Neutrophil (primary cell): ENCODE results near the gene SLC16A5.
A peak's percentile ranks its signal among the peaks of the same experiment; 100 is the strongest.

Experiments used
- H3K27ac ChIP-seq: fragments of 200-600 bp; sonication (generic); 2 replicates; pipeline ENCODE4 v1.5.1; 2016; ENCODE audit warnings: mild to moderate bottlenecking, moderate library complexity
- H3K27me3 ChIP-seq: fragments of 200-600 bp; sonication (generic); 2 replicates; pipeline ENCODE4 v1.6.0; 2016; ENCODE audit warnings: mild to moderate bottlenecking
- H3K36me3 ChIP-seq: fragments of 200-600 bp; sonication (generic); 2 replicates; pipeline ENCODE4 v1.5.1; 2017
- H3K4me1 ChIP-seq, 2 experiments: fragments of 200-600 bp in 1 of 2; sonication (generic) in 1 of 2; 1 replicate in 1 of 2; 2 replicates in 1 of 2; pipeline versions ENCODE4 v1.5.1 to v1.6.1; 2013 to 2016; ENCODE audit warnings: low read depth in 1 of 2, low read length in 1 of 2, mild to moderate bottlenecking in 1 of 2, moderate library complexity in 1 of 2; ENCODE audit not compliant: control insufficient read depth in 1 of 2, insufficient read depth in 1 of 2
- H3K4me3 ChIP-seq, 2 experiments: fragments of 200-600 bp in 1 of 2; sonication (generic) in 1 of 2; 1 replicate in 1 of 2; 2 replicates in 1 of 2; pipeline ENCODE4 v1.5.1; 2013 to 2016; ENCODE audit warnings: low read depth in 1 of 2, low read length in 1 of 2, mild to moderate bottlenecking in 1 of 2, moderate library complexity in 1 of 2
- H3K9me3 ChIP-seq: fragments of 200-600 bp; sonication (generic); 2 replicates; pipeline ENCODE4 v1.5.1; 2016
- CTCF ChIP-seq: fragments of 200-600 bp; sonication (generic); IDR thresholded peaks from 2 replicates; pipeline ENCODE4 v1.5.1; 2016; ENCODE audit warnings: antibody characterized with exemption

SLC16A5 gene

GRCh38 chr17:75046407-75047289, 41.1 kb upstream of the SLC16A5 start, which contains the start of the genes ATP5PD and KCTD2:
Gene ATP5PD (minus strand): TSS chr17:75046969. CDS start chr17:75042650, 4,319 bp downstream.
Gene KCTD2 (plus strand): TSS chr17:75047225. CDS start chr17:75047251, 26 bp downstream.
- Histone ChIP-seq H3K4me1 (peaks cover 19 to 23% of the 10 kb centered on the region in 2 experiments), H3K27me3 (no peaks in the 10 kb centered on the region), H3K4me3 (peak within 1 kb of the TSS; percentile 86 to 97), H3K36me3 (peaks cover 30% of the 10 kb centered on the region), H3K27ac (peak within 1 kb of the TSS; percentile 85), H3K9me3 (no peaks in the 10 kb centered on the region)
- no peak for TF ChIP-seq CTCF

GRCh38 chr17:75047398-75048098, 40.2 kb upstream of the SLC16A5 start:
- no peaks in the 10 kb centered on the region for H3K27me3 ChIP-seq
- peaks cover 19 to 23% of the 10 kb centered on the region in 2 experiments for H3K4me1 ChIP-seq
- peak overlapping the region; percentile 86 to 97 for H3K4me3 ChIP-seq
- H3K27ac ChIP-seq: peak overlapping the region; percentile 85
- no peak for TF ChIP-seq CTCF
- H3K36me3 ChIP-seq: peaks cover 33% of the 10 kb centered on the region
- H3K9me3 ChIP-seq: no peaks in the 10 kb centered on the region

- H3K36me3 ChIP-seq: peaks cover 41% of the 10 kb centered on the region
- peak overlapping the region; percentile 85 for H3K27ac ChIP-seq
- H3K9me3 ChIP-seq: no peaks in the 10 kb centered on the region
- no peaks in the 10 kb centered on the region for H3K27me3 ChIP-seq
- TF ChIP-seq CTCF: no peak
- peaks cover 19 to 23% of the 10 kb centered on the region in 2 experiments for H3K4me1 ChIP-seq
- H3K4me3 ChIP-seq: peak overlapping the region; percentile 86 to 97
Observed at GRCh38 chr17:75048249-75048878, 39.4 kb upstream of the SLC16A5 start.

DNA sequence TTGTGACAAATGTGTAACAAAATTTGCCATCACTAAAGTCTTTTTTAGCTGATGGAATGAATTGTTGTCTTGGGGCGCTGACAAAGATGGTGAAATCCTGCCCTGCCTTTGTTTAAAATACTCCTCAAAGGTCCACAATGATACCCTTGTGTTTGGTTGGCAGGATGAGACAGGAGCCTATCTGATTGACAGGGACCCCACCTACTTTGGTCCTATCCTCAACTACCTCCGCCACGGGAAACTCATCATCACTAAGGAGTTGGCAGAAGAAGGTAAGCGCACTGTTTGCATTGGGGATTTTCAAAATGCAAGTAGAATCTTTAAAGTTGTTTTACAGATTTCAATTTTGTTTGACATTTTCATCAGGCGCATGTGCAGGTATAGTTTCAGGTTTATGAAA, 38.7 kb upstream of the SLC16A5 start:
- H3K27me3 ChIP-seq: no peaks in the 10 kb centered on the region

More for the DNA sequence above, 38.7 kb upstream of the SLC16A5 start:
- H3K9me3 ChIP-seq: no peaks in the 10 kb centered on the region
- no peak overlapping the region for H3K4me3 ChIP-seq
- peak overlapping the region; percentile 85 for H3K27ac ChIP-seq
- no peak for TF ChIP-seq CTCF
- peaks cover 48% of the 10 kb centered on the region for H3K36me3 ChIP-seq
- peaks cover 19 to 23% of the 10 kb centered on the region in 2 experiments for H3K4me1 ChIP-seq
